ENCODE data around the gene API5.

The API5 gene

GRCh38 chr11:43282607-43283440 lies 29.0 kb upstream of the API5 start:
- DNase-seq (ENCODE audit: low read depth) = no peak
- TF ChIP-seq CTCF (IDR thresholded peaks at IDR 0.05; ENCODE audit: low read depth, low read length, missing control alignments) = peak; percentile 89
- in situ Hi-C loops (cut with HindIII; ENCODE audit: low sequenced_read_pairs) = no loop called here
- no peak overlapping the region for H3K4me3 ChIP-seq (ENCODE audit: low read depth, low read length)

GRCh38 chr11:43285826-43286225 lies 26.0 kb upstream of the API5 start:
- in situ Hi-C loops (cut with HindIII; ENCODE audit: low sequenced_read_pairs) = no loop called here
- H3K4me3 ChIP-seq (ENCODE audit: low read depth, low read length) = no peak overlapping the region
- no peak for TF ChIP-seq CTCF (IDR thresholded peaks at IDR 0.05; ENCODE audit: low read depth, low read length, missing control alignments)
- no peak for DNase-seq (ENCODE audit: low read depth)

GRCh38 chr11:43289368-43289767 lies 22.4 kb upstream of the API5 start:
- in situ Hi-C loops (cut with HindIII; ENCODE audit: low sequenced_read_pairs) = no loop called here
- no peak overlapping the region for H3K4me3 ChIP-seq (ENCODE audit: low read depth, low read length)
- TF ChIP-seq CTCF (IDR thresholded peaks at IDR 0.05; ENCODE audit: low read depth, low read length, missing control alignments) = no peak
- DNase-seq (ENCODE audit: low read depth) = no peak

- DNase-seq (ENCODE audit: low read depth) = no peak
- in situ Hi-C loops (cut with HindIII; ENCODE audit: low sequenced_read_pairs) = no loop called here
- no peak for TF ChIP-seq CTCF (IDR thresholded peaks at IDR 0.05; ENCODE audit: low read depth, low read length, missing control alignments)
Observed at GRCh38 chr11:43298397-43298796, 13.4 kb upstream of the API5 start.

GRCh38 chr11:43315966-43316365 lies 4.2 kb downstream of the API5 start:
- no peak for DNase-seq (ENCODE audit: low read depth)
- in situ Hi-C loops (cut with HindIII; ENCODE audit: low sequenced_read_pairs) = no loop called here
- TF ChIP-seq CTCF (IDR thresholded peaks at IDR 0.05; ENCODE audit: low read depth, low read length, missing control alignments) = no peak

More at GRCh38 chr11:43298397-43298796, 13.4 kb upstream of the API5 start:
- H3K4me3 ChIP-seq (ENCODE audit: low read depth, low read length) = no peak overlapping the region

GRCh38 chr11:43316451-43316850 lies 4.7 kb downstream of the API5 start:
- no peak for TF ChIP-seq CTCF (IDR thresholded peaks at IDR 0.05; ENCODE audit: low read depth, low read length, missing control alignments)
- H3K4me3 ChIP-seq (ENCODE audit: low read depth, low read length) = no peak overlapping the region
- in situ Hi-C loops (cut with HindIII; ENCODE audit: low sequenced_read_pairs) = no loop called here
- DNase-seq (ENCODE audit: low read depth) = peak; percentile 70

More at GRCh38 chr11:43315966-43316365, 4.2 kb downstream of the API5 start:
- no peak overlapping the region for H3K4me3 ChIP-seq (ENCODE audit: low read depth, low read length)
